ENCODE data around the gene SVIP.

Gene SVIP

GRCh38 chr11:22787551-22788162 is 41.9 kb downstream of the SVIP start:
- DNase-seq: no peak

- no peak for DNase-seq
Observed at GRCh38 chr11:22787055-22787454, 42.5 kb downstream of the SVIP start.

GRCh38 chr11:22786475-22786874 is 43.1 kb downstream of the SVIP start:
- DNase-seq: no peak

DNA sequence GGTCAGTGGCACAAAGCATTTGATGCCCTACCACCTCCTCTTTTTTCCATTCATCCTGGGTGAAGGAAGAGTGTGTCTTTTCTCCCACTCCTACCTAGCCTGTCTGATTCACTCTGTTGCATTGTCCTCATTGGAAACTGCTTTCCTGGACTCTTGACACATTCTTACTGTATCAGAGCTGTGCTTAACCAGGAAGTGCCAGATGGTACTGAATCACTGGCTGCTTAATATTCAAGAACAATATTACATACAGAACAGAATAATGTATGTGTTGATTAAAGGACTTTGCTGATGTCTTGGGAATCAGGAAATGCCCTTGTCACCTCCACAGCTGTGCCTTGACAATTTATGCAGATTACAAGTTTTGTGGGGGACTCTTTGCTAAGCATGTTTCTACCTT is 44.4 kb downstream of the SVIP start:
- DNase-seq: no peak

GRCh38 chr11:22780952-22781593 is 48.5 kb downstream of the SVIP start:
- no peak for DNase-seq

- no peak for DNase-seq
Observed at GRCh38 chr11:22779850-22780249, 49.8 kb downstream of the SVIP start.

GRCh38 chr11:22778642-22779041 is 51.0 kb downstream of the SVIP start:
- no peak for DNase-seq

DNA sequence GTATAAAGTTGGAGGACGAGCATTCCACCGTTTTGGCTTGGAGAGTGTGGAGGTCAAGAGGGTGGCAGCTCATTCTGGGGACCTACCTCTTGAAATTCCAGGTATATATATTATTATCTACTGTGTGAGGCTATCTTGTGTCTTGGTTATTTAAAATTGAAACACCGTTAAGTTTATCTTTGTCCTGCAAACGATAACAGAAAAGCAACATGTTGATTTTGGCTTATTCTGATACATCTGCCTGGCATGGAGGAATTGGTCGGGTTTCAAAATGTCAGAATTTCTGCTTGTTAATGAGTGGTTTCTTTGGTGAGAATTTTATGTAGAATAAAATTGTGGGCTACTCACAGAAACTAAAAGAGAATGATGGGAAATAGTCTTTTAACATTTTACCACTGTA is 54.4 kb downstream of the SVIP start:
- no peak for DNase-seq

- no peak for DNase-seq
Observed at GRCh38 chr11:22774716-22775115, 54.9 kb downstream of the SVIP start.

GRCh38 chr11:22769081-22769480 is 60.5 kb downstream of the SVIP start:
- DNase-seq: no peak

Measured in activated CD8-positive, alpha-beta memory T cell treated with anti-CD3 and anti-CD28 coated beads for 24 hours (primary cell).